ENCODE measurements around the gene CTIF. TPM values are rescaled to one million over a fixed set of nuclear protein-coding genes. Genes with fewer than 3 reads are reported as not detected.

CTIF gene
- total and polyA plus RNA-seq, 2 experiments from 2014 or later: 8.6 to 14.4 TPM

DNA sequence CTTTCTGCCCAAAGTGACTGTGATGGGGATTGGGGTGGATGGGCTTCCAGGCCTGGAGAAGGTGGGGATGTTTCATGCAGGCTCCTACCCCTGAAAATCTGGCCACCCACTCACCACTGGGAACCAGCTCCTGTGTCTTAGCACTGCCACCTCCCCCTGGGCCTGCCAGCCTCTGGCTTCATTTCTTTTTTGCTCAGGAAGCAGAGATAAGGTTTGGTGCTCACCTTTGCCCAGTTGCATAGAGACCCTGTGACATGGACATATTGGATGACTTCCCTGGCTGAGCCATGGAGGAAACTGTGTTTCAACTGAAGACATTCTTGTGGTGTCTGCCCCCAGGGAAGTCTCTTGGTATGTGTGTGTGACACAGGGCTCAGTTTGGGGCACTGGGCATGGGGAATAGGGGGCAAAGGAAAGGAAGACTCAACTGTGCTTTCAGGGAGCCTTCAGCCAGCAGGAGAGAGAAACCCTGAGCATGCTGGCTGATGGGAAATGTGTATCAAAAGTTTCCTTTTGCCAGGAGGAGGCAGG is 16.7 kb downstream of the CTIF start:
- Histone ChIP-seq H3K4me2 (no peak overlapping the region), H2AFZ (no peak overlapping the region), H3K27ac (ENCODE audit: low read depth) (no peak overlapping the region), H4K20me1 (replicated peaks; ENCODE audit: insufficient read depth) (no peaks in the 10 kb centered on the region; the same call in 1 of the 2 replicates), H3K4me3 (no peak overlapping the region), H3K27me3 (ENCODE audit: insufficient read depth) (no peaks in the 10 kb centered on the region), H3K4me1 (ENCODE audit: insufficient read depth) (no peaks in the 10 kb centered on the region), H3K36me3 (ENCODE audit: insufficient read depth) (no peaks in the 10 kb centered on the region), H3F3A (replicated peaks; ENCODE audit: low read depth) (no peaks in the 10 kb centered on the region), H3K79me2 (replicated peaks; ENCODE audit: insufficient read depth) (peaks cover 26% of the 10 kb centered on the region), H3K9me2 (ENCODE audit: insufficient read depth) (no peaks in the 10 kb centered on the region; the same call in 1 of the 2 replicates)
- no peak overlapping the region; the same call in 1 of the 2 replicates for H3K27ac Mint-ChIP-seq
- DNase-seq (ENCODE audit: low spot score): no peak
- no peak overlapping the region for H3K4me3 Mint-ChIP-seq
- H3K4me1 Mint-ChIP-seq: peaks cover 4% of the 10 kb centered on the region; the same call in 1 of the 3 replicates
- no peaks in the 10 kb centered on the region for H3K9me3 Mint-ChIP-seq
- TF ChIP-seq ZNF462 (CRISPR knock-in tag; IDR thresholded peaks at IDR 0.05): no peak
- no peaks in the 10 kb centered on the region for H3K36me3 Mint-ChIP-seq (ENCODE audit: low read depth)
- ATAC-seq: no peak
- H3K27me3 Mint-ChIP-seq (ENCODE audit: insufficient read depth, low read depth, poor library complexity): peaks cover 2% of the 10 kb centered on the region

- H3K4me3 Mint-ChIP-seq: no peak overlapping the region
- Histone ChIP-seq H3K27ac (ENCODE audit: low read depth) (no peak overlapping the region), H3F3A (replicated peaks; ENCODE audit: low read depth) (no peaks in the 10 kb centered on the region), H3K4me3 (no peak overlapping the region), H4K20me1 (replicated peaks; ENCODE audit: insufficient read depth) (peaks cover 17% of the 10 kb centered on the region), H3K79me2 (replicated peaks; ENCODE audit: insufficient read depth) (peaks cover 19% of the 10 kb centered on the region), H3K4me2 (no peak overlapping the region), H3K36me3 (ENCODE audit: insufficient read depth) (no peaks in the 10 kb centered on the region), H3K4me1 (ENCODE audit: insufficient read depth) (peaks cover 5% of the 10 kb centered on the region), H2AFZ (no peak overlapping the region), H3K27me3 (ENCODE audit: insufficient read depth) (no peaks in the 10 kb centered on the region), H3K9me2 (ENCODE audit: insufficient read depth) (no peaks in the 10 kb centered on the region)
- H3K36me3 Mint-ChIP-seq (ENCODE audit: low read depth): no peaks in the 10 kb centered on the region
- no peaks in the 10 kb centered on the region for H3K9me3 Mint-ChIP-seq
- TF ChIP-seq, protein P1, sequence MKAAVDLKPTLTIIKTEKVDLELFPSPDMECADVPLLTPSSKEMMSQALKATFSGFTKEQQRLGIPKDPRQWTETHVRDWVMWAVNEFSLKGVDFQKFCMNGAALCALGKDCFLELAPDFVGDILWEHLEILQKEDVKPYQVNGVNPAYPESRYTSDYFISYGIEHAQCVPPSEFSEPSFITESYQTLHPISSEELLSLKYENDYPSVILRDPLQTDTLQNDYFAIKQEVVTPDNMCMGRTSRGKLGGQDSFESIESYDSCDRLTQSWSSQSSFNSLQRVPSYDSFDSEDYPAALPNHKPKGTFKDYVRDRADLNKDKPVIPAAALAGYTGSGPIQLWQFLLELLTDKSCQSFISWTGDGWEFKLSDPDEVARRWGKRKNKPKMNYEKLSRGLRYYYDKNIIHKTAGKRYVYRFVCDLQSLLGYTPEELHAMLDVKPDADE (IDR thresholded peaks at IDR 0.05): no peak
- TF ChIP-seq EZH2 (IDR thresholded peaks at IDR 0.05; ENCODE audit: low read depth, unreplicated experiment) (no peak), POLR2AphosphoS5 (IDR thresholded peaks at IDR 0.05; ENCODE audit: low read depth) (no peak)
- peaks cover 2% of the 10 kb centered on the region for H3K27me3 Mint-ChIP-seq (ENCODE audit: insufficient read depth, low read depth, poor library complexity)
- H3K4me1 Mint-ChIP-seq: peaks cover 12% of the 10 kb centered on the region
- no peak overlapping the region for H3K27ac Mint-ChIP-seq
- ATAC-seq (no peak), DNase-seq (ENCODE audit: low spot score) (no peak)
Measured at GRCh38 chr18:48557640-48558174, 18.9 kb downstream of the CTIF start.
